RWPE2 (cell line): ENCODE results near the gene PATJ.

ENCODE experiments used
- ATAC-seq: fragments of 200-7000 bp; cut with Tn5 transposase; 3 replicates; pipeline ENCODE4 v1.9.1; 2021; ENCODE audit warnings: low read depth
- DNase-seq: peaks from one replicate; pipeline ENCODE4 v3.0.0-alpha.2; 2020; ENCODE audit warnings: low spot score
- H3K27ac ChIP-seq: fragments of 450-650 bp; 2 replicates; pipeline ENCODE4 v1.5.1; 2017; ENCODE audit warnings: mild to moderate bottlenecking; ENCODE audit not compliant: poor library complexity, severe bottlenecking
- H3K27me3 ChIP-seq: fragments of 250-450 bp; sonication (Bioruptor Pico); 2 replicates; pipeline ENCODE4 v1.5.1; 2021; ENCODE audit warnings: mild to moderate bottlenecking, moderate library complexity; ENCODE audit not compliant: insufficient read depth, poor library complexity, severe bottlenecking
- H3K36me3 ChIP-seq: fragments of 250-450 bp; sonication (Bioruptor Pico); 2 replicates; pipeline ENCODE4 v1.5.1; 2020; ENCODE audit warnings: low read depth, mild to moderate bottlenecking, moderate library complexity
- H3K4me1 ChIP-seq: fragments of 250-450 bp; sonication (Bioruptor Pico); 2 replicates; pipeline ENCODE4 v1.5.1; 2021; ENCODE audit warnings: mild to moderate bottlenecking, moderate library complexity; ENCODE audit not compliant: insufficient read depth, poor library complexity, severe bottlenecking
- H3K4me3 ChIP-seq: fragments of 250-450 bp; sonication (Bioruptor Pico); 2 replicates; pipeline ENCODE4 v1.5.1; 2021; ENCODE audit warnings: mild to moderate bottlenecking, moderate library complexity; ENCODE audit not compliant: severe bottlenecking
- H3K9me3 ChIP-seq: fragments of 250-450 bp; sonication (Bioruptor Pico); 2 replicates; pipeline ENCODE4 v1.5.1; 2021; ENCODE audit warnings: mild to moderate bottlenecking, moderate library complexity; ENCODE audit not compliant: severe bottlenecking
- CTCF ChIP-seq: fragments of 450-650 bp; IDR thresholded peaks from one replicate; pipeline ENCODE4 v1.5.1; 2017; ENCODE audit warnings: mild to moderate bottlenecking, moderate library complexity; ENCODE audit not compliant: poor library complexity, severe bottlenecking

The PATJ gene

DNA sequence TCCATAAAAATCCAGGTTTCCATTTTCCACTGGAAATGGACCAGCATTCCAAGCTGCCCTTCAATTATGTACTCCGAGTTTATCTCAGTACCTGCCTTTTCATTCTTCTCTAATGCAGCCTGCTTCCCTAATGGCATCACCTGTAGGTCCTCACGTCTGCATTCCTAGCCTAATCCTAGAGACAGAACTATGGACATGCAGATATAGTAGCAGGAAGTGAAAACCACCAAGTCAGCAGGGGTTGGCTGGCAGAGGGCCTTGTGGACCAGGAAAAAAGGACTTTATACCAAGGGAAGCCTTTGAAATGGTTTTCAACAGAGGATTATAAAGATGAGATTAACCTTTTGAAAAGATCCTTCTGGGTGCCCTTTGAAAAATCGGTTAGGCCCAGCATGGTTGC is 316.7 kb downstream of the PATJ start:
- no peak for DNase-seq
- H3K27ac ChIP-seq: no peak overlapping the region
- H3K4me3 ChIP-seq: no peak overlapping the region
- no peaks in the 10 kb centered on the region for H3K4me1 ChIP-seq
- H3K27me3 ChIP-seq: no peaks in the 10 kb centered on the region
- no peaks in the 10 kb centered on the region for H3K9me3 ChIP-seq
- no peaks in the 10 kb centered on the region for H3K36me3 ChIP-seq
- ATAC-seq: no peak
- TF ChIP-seq CTCF: no peak

DNA sequence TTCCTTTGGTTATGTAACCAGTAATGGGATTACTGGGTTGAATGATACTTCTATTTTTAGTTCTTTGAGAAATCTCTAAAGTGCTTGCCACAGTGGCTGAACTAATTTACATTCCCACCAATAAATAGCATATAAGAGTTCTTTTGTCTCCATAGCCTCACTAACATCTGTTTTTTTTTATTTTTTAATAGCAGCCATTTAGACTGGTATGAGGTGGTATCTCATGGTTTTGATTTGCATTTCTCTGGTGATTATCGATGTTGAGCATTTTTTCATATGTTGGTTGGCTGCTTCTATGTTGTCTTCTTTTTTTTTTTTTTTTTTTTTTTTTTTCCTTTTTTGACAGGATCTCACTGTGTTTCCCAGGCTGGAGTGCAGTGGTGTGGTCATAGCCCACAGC is 319.8 kb downstream of the PATJ start:
- ATAC-seq: no peak
- Histone ChIP-seq H3K27me3 (no peaks in the 10 kb centered on the region), H3K27ac (no peak overlapping the region), H3K9me3 (no peaks in the 10 kb centered on the region), H3K36me3 (no peaks in the 10 kb centered on the region), H3K4me1 (no peaks in the 10 kb centered on the region), H3K4me3 (no peak overlapping the region)
- TF ChIP-seq CTCF: no peak
- no peak for DNase-seq

- Histone ChIP-seq H3K4me1 (no peaks in the 10 kb centered on the region), H3K9me3 (no peaks in the 10 kb centered on the region), H3K27me3 (no peaks in the 10 kb centered on the region), H3K4me3 (no peak overlapping the region), H3K36me3 (no peaks in the 10 kb centered on the region), H3K27ac (no peak overlapping the region)
- ATAC-seq: no peak
- TF ChIP-seq CTCF: no peak
- no peak for DNase-seq
Measured at GRCh38 chr1:62064829-62065407, 322.6 kb downstream of the PATJ start.

DNA sequence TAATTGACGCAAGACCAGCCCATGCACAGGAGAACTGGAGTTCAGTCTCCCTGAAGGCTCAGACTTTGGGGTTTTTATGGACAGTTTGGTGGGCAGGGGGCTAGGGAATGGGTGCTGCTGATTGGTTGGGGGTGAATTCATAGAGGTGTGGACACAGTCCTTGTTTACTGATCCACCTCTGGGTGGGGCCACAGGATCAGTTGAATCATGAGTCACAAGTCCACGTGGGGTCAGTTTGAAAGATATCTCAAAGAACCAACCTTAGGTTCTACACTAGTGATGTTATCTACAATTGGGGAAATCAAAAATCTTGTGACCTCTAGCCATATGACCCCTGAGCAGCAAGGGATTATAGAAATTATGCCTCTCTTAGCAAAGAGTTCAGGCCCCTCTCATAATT is 324.4 kb downstream of the PATJ start:
- no peak overlapping the region for H3K4me3 ChIP-seq
- H3K36me3 ChIP-seq: no peaks in the 10 kb centered on the region
- H3K27ac ChIP-seq: no peak overlapping the region
- no peaks in the 10 kb centered on the region for H3K9me3 ChIP-seq
- no peaks in the 10 kb centered on the region for H3K27me3 ChIP-seq
- ATAC-seq (no peak), DNase-seq (no peak)
- no peaks in the 10 kb centered on the region for H3K4me1 ChIP-seq
- no peak for TF ChIP-seq CTCF

DNA sequence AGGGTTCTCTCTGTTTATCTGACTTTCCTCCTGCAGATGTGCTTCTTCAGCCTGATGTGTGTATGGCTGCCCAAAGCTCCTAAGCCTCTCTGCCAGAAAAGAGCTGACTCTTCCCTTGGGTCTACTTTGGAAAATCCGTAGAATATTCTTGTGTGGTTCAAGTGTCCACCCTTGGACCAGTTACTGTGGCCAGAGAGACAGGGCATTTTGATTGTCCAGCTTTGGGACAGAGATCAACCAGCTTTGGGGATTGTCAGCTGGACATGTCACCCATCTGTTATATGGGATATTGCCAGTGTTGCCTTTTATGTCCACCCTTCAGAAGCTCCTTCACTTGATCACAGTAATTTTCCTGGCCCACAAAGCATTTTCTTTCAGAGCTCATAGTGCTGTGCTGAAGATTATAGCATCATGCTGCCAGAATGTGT is 326.1 kb downstream of the PATJ start:
- Histone ChIP-seq H3K4me3 (no peak overlapping the region), H3K27ac (no peak overlapping the region), H3K4me1 (no peaks in the 10 kb centered on the region), H3K9me3 (no peaks in the 10 kb centered on the region), H3K36me3 (no peaks in the 10 kb centered on the region), H3K27me3 (no peaks in the 10 kb centered on the region)
- TF ChIP-seq CTCF: no peak
- ATAC-seq: no peak
- DNase-seq: no peak
